Mucosa of descending colon (tissue), 3 donors: Measurements from ENCODE around the gene RGS17. TPM values are rescaled to one million over a fixed set of nuclear protein-coding genes. Genes with fewer than 3 reads are reported as not detected.

Source experiments
- ATAC-seq: fragments of 200-7000 bp; cut with Tn5 transposase; one replicate; pipeline ENCODE4 v1.9.1; 2020; ENCODE audit warnings: mild to moderate bottlenecking, moderate library complexity
- DNase-seq, 3 donors: peaks; one replicate each; pipeline ENCODE4 v3.0.0-alpha.2; 2020
- H3K36me3 ChIP-seq: fragments of 200-600 bp; one replicate; pipeline ENCODE4 v1.8.0; 2021; ENCODE audit warnings: low read depth, mild to moderate bottlenecking
- H3K4me1 ChIP-seq: fragments of 200-600 bp; one replicate; pipeline ENCODE4 v1.8.0; 2021; ENCODE audit warnings: low read depth, mild to moderate bottlenecking
- H3K4me3 ChIP-seq: fragments of 200-600 bp; one replicate; pipeline ENCODE4 v1.8.0; 2021; ENCODE audit warnings: mild to moderate bottlenecking
- H3K9me3 ChIP-seq: fragments of 200-600 bp; one replicate; pipeline ENCODE4 v1.8.0; 2021; ENCODE audit warnings: mild to moderate bottlenecking
- intact Hi-C, 2 donors: fragments of 100-400 bp; cut with DNase I in 1 of 2; cut with micrococcal nuclease in 1 of 2; formaldehyde crosslinking; loops; one replicate each; pipeline versions ENCODE4 v1.11.0 to v1.11.1; 2022; cut with DNase I, micrococcal nuclease
- total RNA-seq, 3 donors: library from RNA; stranded (reverse); fragmentation: NEBNext Ultra II Directional in 2 of 3; extraction: Animal tissue kit (Norgen Biotek cat#: 25700) in 2 of 3; gene quantifications; one replicate each; pipeline versions ENCODE4 v1.2.1 to v1.2.4, GENCODE V29; 2021 to 2023
- TF ChIP-seq, protein P1 (sequence below): fragments of 200-600 bp; IDR thresholded peaks from one replicate; pipeline ENCODE4 v1.8.0; 2022; ENCODE audit warnings: antibody characterized with exemption, mild to moderate bottlenecking
- donor health status: DM: no; HTN: no; CAD: no; lungs with moderate emphysema.
- donor health status: DM: no; HTN: no; CAD: no.
- donor health status: DM: no; HTN: yes; CAD: no.

Gene RGS17
- total RNA-seq, 3 donors from 2014 or later: 0.28 to 0.43 (median 0.43) TPM

DNA sequence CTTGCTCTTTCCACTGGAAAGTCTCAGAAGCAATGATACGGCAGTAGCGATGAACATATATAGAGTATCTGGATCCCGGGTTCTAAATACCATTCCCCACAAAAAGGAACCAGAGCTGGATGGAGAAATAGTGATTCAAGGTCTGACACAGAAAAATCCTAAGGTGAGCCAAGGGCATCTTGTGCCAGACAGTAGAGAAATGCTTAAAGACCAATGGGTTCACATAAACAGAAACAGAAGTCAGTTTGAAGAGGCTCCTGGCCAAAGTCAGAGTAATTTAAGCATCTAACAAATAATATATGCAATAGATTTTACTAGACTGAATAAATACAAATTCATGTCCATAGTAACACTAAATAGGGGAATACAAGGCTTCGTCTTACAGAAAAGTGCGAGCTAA lies 54.7 kb downstream of the RGS17 start:
- DNase-seq (no peak), ATAC-seq (no peak)
- intact Hi-C loops: no loop called here
- H3K9me3 ChIP-seq: no peaks in the 10 kb centered on the region
- TF ChIP-seq, protein P1, sequence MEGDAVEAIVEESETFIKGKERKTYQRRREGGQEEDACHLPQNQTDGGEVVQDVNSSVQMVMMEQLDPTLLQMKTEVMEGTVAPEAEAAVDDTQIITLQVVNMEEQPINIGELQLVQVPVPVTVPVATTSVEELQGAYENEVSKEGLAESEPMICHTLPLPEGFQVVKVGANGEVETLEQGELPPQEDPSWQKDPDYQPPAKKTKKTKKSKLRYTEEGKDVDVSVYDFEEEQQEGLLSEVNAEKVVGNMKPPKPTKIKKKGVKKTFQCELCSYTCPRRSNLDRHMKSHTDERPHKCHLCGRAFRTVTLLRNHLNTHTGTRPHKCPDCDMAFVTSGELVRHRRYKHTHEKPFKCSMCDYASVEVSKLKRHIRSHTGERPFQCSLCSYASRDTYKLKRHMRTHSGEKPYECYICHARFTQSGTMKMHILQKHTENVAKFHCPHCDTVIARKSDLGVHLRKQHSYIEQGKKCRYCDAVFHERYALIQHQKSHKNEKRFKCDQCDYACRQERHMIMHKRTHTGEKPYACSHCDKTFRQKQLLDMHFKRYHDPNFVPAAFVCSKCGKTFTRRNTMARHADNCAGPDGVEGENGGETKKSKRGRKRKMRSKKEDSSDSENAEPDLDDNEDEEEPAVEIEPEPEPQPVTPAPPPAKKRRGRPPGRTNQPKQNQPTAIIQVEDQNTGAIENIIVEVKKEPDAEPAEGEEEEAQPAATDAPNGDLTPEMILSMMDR: no peak
- no peaks in the 10 kb centered on the region for H3K36me3 ChIP-seq
- H3K4me3 ChIP-seq: no peak overlapping the region
- H3K4me1 ChIP-seq: no peaks in the 10 kb centered on the region

DNA sequence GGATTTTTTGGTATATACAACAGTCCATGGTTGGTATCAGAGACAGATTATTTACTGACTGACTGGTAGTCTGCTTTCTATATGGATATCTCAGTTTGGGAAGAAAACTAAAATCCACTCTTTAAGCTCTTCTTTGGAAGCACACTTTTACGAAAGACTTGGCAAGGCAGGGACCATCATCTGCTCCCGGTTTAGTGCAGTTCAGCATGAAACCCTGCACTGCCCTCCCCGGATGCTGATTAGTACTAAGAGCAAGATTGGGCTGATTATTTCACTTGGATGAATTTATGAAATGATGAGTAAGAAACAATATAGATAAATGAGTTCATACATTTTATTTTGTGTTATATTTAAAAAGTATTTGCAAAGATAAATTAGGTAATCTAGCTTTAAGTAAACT lies 56.3 kb downstream of the RGS17 start:
- no peaks in the 10 kb centered on the region for H3K4me1 ChIP-seq
- TF ChIP-seq, protein P1: no peak
- no peak for DNase-seq
- no peaks in the 10 kb centered on the region for H3K9me3 ChIP-seq
- intact Hi-C loops: no loop called here
- ATAC-seq: no peak
- no peak overlapping the region for H3K4me3 ChIP-seq
- H3K36me3 ChIP-seq: no peaks in the 10 kb centered on the region

DNA sequence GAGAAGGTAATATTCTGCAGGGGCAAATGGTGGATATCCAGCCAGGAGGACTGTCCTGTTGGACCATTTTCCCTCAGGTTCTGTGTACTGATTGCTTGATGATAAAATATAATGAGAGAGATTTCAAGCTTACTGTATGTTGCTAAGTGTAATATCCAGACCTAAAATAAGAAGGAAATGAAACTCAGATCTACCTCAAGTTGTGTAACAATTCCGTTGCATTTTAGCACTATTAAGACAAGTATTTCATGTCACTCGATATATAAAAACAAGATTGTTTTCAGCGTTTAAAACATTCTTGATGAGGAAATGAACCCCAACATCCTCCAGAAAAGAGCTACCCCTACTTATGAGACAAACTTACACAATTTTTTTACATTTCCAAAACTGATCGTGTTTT lies 57.2 kb downstream of the RGS17 start:
- Histone ChIP-seq H3K9me3 (no peaks in the 10 kb centered on the region), H3K4me3 (no peak overlapping the region), H3K4me1 (no peaks in the 10 kb centered on the region), H3K36me3 (no peaks in the 10 kb centered on the region)
- ATAC-seq (no peak), DNase-seq (no peak)
- intact Hi-C loops: no loop called here
- TF ChIP-seq, protein P1: no peak

DNA sequence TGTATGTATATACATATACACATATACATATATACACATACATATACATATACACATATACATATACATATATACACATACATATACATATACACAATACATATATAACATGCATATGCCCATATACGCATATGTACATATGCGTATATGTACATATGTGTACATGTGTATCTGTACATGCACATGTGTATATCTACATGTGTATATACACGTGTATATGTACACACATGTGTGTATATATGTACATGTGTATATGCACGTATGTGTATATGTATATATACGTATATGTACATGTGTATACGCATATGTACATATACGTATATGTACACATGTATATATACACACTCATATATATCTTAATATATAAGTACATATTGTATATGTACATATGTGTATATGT lies 60.3 kb downstream of the RGS17 start:
- H3K4me3 ChIP-seq: no peak overlapping the region
- no peak for DNase-seq
- intact Hi-C loops: no loop called here
- ATAC-seq: no peak
- no peaks in the 10 kb centered on the region for H3K4me1 ChIP-seq
- TF ChIP-seq, protein P1: no peak
- H3K36me3 ChIP-seq: no peaks in the 10 kb centered on the region
- no peaks in the 10 kb centered on the region for H3K9me3 ChIP-seq

- no peak for DNase-seq
- H3K4me1 ChIP-seq: no peaks in the 10 kb centered on the region
- no peaks in the 10 kb centered on the region for H3K36me3 ChIP-seq
- intact Hi-C loops: no loop called here
- TF ChIP-seq, protein P1: no peak
- H3K9me3 ChIP-seq: no peaks in the 10 kb centered on the region
- H3K4me3 ChIP-seq: no peak overlapping the region
- no peak for ATAC-seq
Measured at GRCh38 chr6:153069897-153070296, 61.2 kb downstream of the RGS17 start.

DNA sequence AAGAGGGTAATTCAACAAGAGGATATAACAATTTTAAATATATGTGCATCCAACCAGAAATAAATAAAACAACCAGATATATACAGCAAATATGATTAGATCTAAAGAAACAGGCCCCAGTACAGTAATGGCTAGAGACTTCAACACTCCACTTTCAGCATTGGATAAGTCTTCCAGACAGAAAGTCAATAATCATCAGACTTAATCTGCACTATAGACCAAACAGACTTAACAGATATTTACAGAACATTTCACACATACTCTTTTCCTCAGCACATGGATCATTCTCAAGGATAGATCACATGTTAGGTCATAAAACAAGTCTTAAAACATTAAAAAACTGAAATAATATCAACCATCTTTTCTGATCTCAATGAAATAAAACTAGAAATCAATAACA lies 65.9 kb downstream of the RGS17 start:
- intact Hi-C loops: no loop called here
- Histone ChIP-seq H3K4me1 (no peaks in the 10 kb centered on the region), H3K36me3 (no peaks in the 10 kb centered on the region), H3K9me3 (no peaks in the 10 kb centered on the region), H3K4me3 (no peak overlapping the region)
- DNase-seq: no peak
- ATAC-seq: no peak
- TF ChIP-seq, protein P1: no peak
